Cardiac muscle cell (in vitro differentiated cells and primary cell): ENCODE data around the gene DLEC1. TPM values are rescaled to one million over a fixed set of nuclear protein-coding genes. Genes with fewer than 3 reads are reported as not detected.

ENCODE experiments used
- DNase-seq, 2 donors: peaks; one replicate each; pipeline versions ENCODE4 v3.0.0 to v3.0.0-alpha.2; 2010 to 2017; ENCODE audit warnings: low read depth in 1 of 2, low spot score in 1 of 2
- H3K27ac ChIP-seq: fragments of 200-600 bp; sonication (generic); 2 replicates; pipeline ENCODE4 v1.5.1; 2016
- H3K27me3 ChIP-seq: fragments of 200-600 bp; sonication (generic); 2 replicates; pipeline ENCODE4 v1.6.0; 2016; ENCODE audit warnings: control low read depth
- H3K36me3 ChIP-seq: fragments of 200-600 bp; sonication (generic); 2 replicates; pipeline ENCODE4 v1.5.1; 2016; ENCODE audit warnings: control low read depth
- H3K4me1 ChIP-seq: fragments of 200-600 bp; sonication (generic); 2 replicates; pipeline ENCODE4 v1.8.1; 2017; ENCODE audit warnings: low read depth, mild to moderate bottlenecking, mixed run types
- H3K4me3 ChIP-seq: fragments of 200-600 bp; sonication (generic); 2 replicates; pipeline ENCODE4 v1.5.1; 2016; ENCODE audit warnings: mild to moderate bottlenecking
- H3K9me3 ChIP-seq: fragments of 200-600 bp; sonication (generic); 2 replicates; pipeline ENCODE4 v1.5.1; 2017; ENCODE audit warnings: low read depth, mild to moderate bottlenecking, control low read depth
- CTCF ChIP-seq: IDR thresholded peaks from 2 replicates; pipeline ENCODE4 v1.5.1; 2012; ENCODE audit warnings: low read depth, mild to moderate bottlenecking, low read length
- polyA plus RNA-seq: library from polyadenylated mRNA; unstranded; fragments of >200 nt; fragmentation: Nextera tagmentation; extraction: Ambion mirVana; gene quantifications from 2 replicates; pipeline ENCODE4 v1.2.1, GENCODE V29; 2016
- total RNA-seq: library from RNA; depleted of rRNA; stranded (reverse); fragments of >200 nt; gene quantifications from 2 replicates; pipeline ENCODE4 v1.2.3, GENCODE V29; 2016

DLEC1 gene
- total and polyA plus RNA-seq, 2 experiments from 2014 or later = 0.15 TPM; not detected in 1

GRCh38 chr3:38127611-38128302 is 88.7 kb downstream of the DLEC1 start:
- no peaks in the 10 kb centered on the region for H3K9me3 ChIP-seq
- no peaks in the 10 kb centered on the region for H3K27me3 ChIP-seq
- no peaks in the 10 kb centered on the region for H3K4me1 ChIP-seq
- H3K27ac ChIP-seq = no peak overlapping the region
- peaks cover 60% of the 10 kb centered on the region for H3K36me3 ChIP-seq
- TF ChIP-seq CTCF = no peak
- DNase-seq = no peak
- no peak overlapping the region for H3K4me3 ChIP-seq

GRCh38 chr3:38128303-38128655 is 89.3 kb downstream of the DLEC1 start:
- DNase-seq = no peak
- Histone ChIP-seq H3K27ac (no peak overlapping the region), H3K4me3 (no peak overlapping the region), H3K9me3 (no peaks in the 10 kb centered on the region), H3K36me3 (peaks cover 57% of the 10 kb centered on the region), H3K27me3 (no peaks in the 10 kb centered on the region), H3K4me1 (no peaks in the 10 kb centered on the region)
- TF ChIP-seq CTCF = no peak

- H3K4me1 ChIP-seq = no peaks in the 10 kb centered on the region
- H3K9me3 ChIP-seq = no peaks in the 10 kb centered on the region
- no peak for TF ChIP-seq CTCF
- DNase-seq = no peak
- no peak overlapping the region for H3K27ac ChIP-seq
- H3K4me3 ChIP-seq = no peak overlapping the region
- no peaks in the 10 kb centered on the region for H3K27me3 ChIP-seq
- peaks cover 55% of the 10 kb centered on the region for H3K36me3 ChIP-seq
Observed at GRCh38 chr3:38129058-38129457, 90.0 kb downstream of the DLEC1 start.

DNA sequence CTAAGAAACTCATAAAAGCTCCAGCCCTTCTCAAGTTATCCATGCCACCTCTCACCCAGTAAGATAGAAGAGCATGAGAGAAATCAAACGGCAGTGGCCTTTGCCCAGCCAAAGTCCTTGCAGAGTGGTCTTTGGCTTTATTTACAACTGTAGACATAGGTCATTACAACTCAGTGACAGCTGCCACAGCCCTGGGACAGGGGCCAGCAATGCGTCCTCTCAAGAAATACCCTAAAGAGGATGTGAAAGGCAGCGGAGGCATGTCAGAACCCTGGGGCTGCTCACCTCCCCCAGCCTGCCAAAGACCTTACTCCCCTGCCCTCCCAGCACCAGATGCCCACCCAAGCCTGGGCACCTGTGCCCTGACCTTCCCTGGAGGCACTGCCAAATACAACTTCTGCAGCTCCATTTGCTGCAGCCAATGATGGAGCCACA is 91.6 kb downstream of the DLEC1 start:
- H3K27ac ChIP-seq = no peak overlapping the region
- no peak overlapping the region for H3K4me3 ChIP-seq
- DNase-seq = no peak
- no peaks in the 10 kb centered on the region for H3K27me3 ChIP-seq
- H3K9me3 ChIP-seq = no peaks in the 10 kb centered on the region
- TF ChIP-seq CTCF = no peak
- peaks cover 6% of the 10 kb centered on the region for H3K4me1 ChIP-seq
- peaks cover 42% of the 10 kb centered on the region for H3K36me3 ChIP-seq

DNA sequence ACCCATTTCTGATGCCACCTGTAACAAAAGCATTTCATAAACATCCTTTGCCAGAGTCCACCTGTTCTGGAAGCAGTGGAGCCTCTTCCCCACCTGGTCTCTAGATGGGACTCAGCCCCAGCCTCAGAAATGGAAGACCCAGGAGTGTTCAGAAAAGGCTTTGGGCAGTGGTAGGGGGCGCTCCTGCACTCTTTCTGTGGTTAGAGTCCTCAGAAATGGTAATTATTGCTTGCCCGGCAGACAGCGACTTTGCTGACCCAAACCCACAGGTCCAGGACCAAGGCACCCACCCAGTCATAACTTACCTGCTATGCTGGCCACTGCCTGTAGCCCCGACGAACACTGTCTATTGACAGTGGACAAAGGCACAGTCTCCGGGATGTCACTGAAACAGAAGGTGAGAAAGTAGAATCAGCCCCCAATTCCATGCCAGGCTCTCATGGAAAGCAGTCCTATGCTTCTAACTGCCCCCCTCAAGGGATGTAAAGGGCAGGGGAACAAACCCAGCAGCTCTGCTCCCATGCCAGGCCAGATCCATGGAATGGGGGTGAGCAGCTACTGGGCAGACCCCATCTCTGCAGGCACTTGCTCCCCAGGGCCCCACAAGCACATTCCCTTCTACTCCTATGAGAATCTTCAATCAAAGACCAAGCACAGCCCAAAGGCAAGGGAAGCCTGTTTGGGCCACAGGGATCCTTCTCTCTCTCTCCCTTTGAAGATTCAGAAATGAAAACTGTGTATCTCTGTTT is 92.8 kb downstream of the DLEC1 start:
- Histone ChIP-seq H3K4me1 (peaks cover 11% of the 10 kb centered on the region), H3K27ac (no peak overlapping the region), H3K4me3 (no peak overlapping the region), H3K9me3 (no peaks in the 10 kb centered on the region), H3K36me3 (peaks cover 32% of the 10 kb centered on the region), H3K27me3 (no peaks in the 10 kb centered on the region)
- TF ChIP-seq CTCF = peak; percentile 68
- peak; percentile 56 to 59 for DNase-seq
